MM.1S (cell line): ENCODE measurements around the gene CEMIP2.
"Not testable (repeated sequence)": the region's sequence is repeated elsewhere in the genome, so short reads cannot be mapped to it uniquely, and the experiment has no call there.

Experiments
- DNase-seq: peaks from one replicate; pipeline ENCODE4 v3.0.0-alpha.2; 2015
- H2AFZ ChIP-seq: fragments of 300-600 bp; sonication (generic); 2 replicates; pipeline ENCODE4 v1.6.0; 2016; ENCODE audit warnings: antibody characterized with exemption, low read length
- H3F3A ChIP-seq: fragments of 300-600 bp; sonication (generic); 2 replicates; pipeline ENCODE4 v1.6.1; 2016; ENCODE audit warnings: mild to moderate bottlenecking, antibody characterized with exemption, low read length, moderate library complexity, mixed read lengths; ENCODE audit not compliant: insufficient read depth
- H3K27ac ChIP-seq: fragments of 300-600 bp; sonication (generic); 2 replicates; pipeline ENCODE4 v1.5.1; 2016; ENCODE audit warnings: mild to moderate bottlenecking, low read length
- H3K27me3 ChIP-seq: fragments of 300-600 bp; sonication (generic); replicated peaks from 2 replicates; pipeline ENCODE4 v1.6.0; 2016; ENCODE audit warnings: low read length; ENCODE audit not compliant: insufficient read depth
- H3K36me3 ChIP-seq: fragments of 300-600 bp; sonication (generic); replicated peaks from 2 replicates; pipeline ENCODE4 v1.6.1; 2016; ENCODE audit warnings: mild to moderate bottlenecking, low read length, mixed read lengths; ENCODE audit not compliant: insufficient read depth
- H3K4me1 ChIP-seq: fragments of 300-600 bp; sonication (generic); 2 replicates; pipeline ENCODE4 v1.6.1; 2016; ENCODE audit warnings: low read length, mixed read lengths
- H3K4me2 ChIP-seq: fragments of 300-600 bp; sonication (generic); 2 replicates; pipeline ENCODE4 v1.6.0; 2016; ENCODE audit warnings: low read depth, low read length
- H3K4me3 ChIP-seq: fragments of 300-600 bp; sonication (generic); 2 replicates; pipeline ENCODE4 v1.5.1; 2016; ENCODE audit warnings: low read length, mixed read lengths
- H3K79me2 ChIP-seq: fragments of 300-600 bp; sonication (generic); 2 replicates; pipeline ENCODE4 v1.6.1; 2016; ENCODE audit warnings: mixed run types, low read length, mixed read lengths
- H3K9ac ChIP-seq: fragments of 300-600 bp; sonication (generic); 2 replicates; pipeline ENCODE4 v1.6.1; 2016; ENCODE audit warnings: low read length, mixed read lengths
- H3K9me2 ChIP-seq: fragments of 300-600 bp; sonication (generic); replicated peaks from 2 replicates; pipeline ENCODE4 v1.6.1; 2016; ENCODE audit warnings: mild to moderate bottlenecking, low read length, mixed read lengths; ENCODE audit not compliant: insufficient read depth
- H3K9me3 ChIP-seq: fragments of 300-600 bp; sonication (generic); replicated peaks from 2 replicates; pipeline ENCODE4 v1.6.1; 2016; ENCODE audit warnings: mild to moderate bottlenecking, low read length, mixed read lengths; ENCODE audit not compliant: insufficient read depth
- H4K20me1 ChIP-seq: fragments of 300-600 bp; sonication (generic); 2 replicates; pipeline ENCODE4 v1.6.1; 2016; ENCODE audit warnings: mild to moderate bottlenecking, low read length, moderate library complexity, mixed read lengths; ENCODE audit not compliant: insufficient read depth
- CTCF ChIP-seq: fragments of 300-600 bp; sonication (generic); IDR thresholded peaks from 2 replicates; pipeline ENCODE4 v1.5.1; 2016; ENCODE audit warnings: antibody characterized with exemption, low read length, mixed read lengths
- EZH2 ChIP-seq: fragments of 300-600 bp; sonication (generic); optimal IDR thresholded peaks from 2 replicates; pipeline ENCODE3; 2017; ENCODE audit warnings: low read depth, mild to moderate bottlenecking, antibody characterized with exemption, low read length, mixed read lengths
- EZH2phosphoT487 ChIP-seq: fragments of 300-600 bp; sonication (generic); IDR thresholded peaks from 2 replicates; pipeline ENCODE4 v1.6.1; 2018; ENCODE audit warnings: antibody characterized with exemption, low read length

Gene CEMIP2

GRCh38 chr9:71663931-71664459 lies 104.3 kb downstream of the CEMIP2 start:
- Histone ChIP-seq H3K36me3 (no peaks in the 10 kb centered on the region), H3K9me2 (no peaks in the 10 kb centered on the region), H3K79me2 (no peaks in the 10 kb centered on the region), H3F3A (no peaks in the 10 kb centered on the region), H4K20me1 (no peaks in the 10 kb centered on the region), H2AFZ (no peak overlapping the region), H3K27me3 (no peaks in the 10 kb centered on the region), H3K4me1 (no peaks in the 10 kb centered on the region), H3K4me3 (no peak overlapping the region), H3K4me2 (no peak overlapping the region), H3K9me3 (no peaks in the 10 kb centered on the region), H3K9ac (no peak overlapping the region), H3K27ac (no peak overlapping the region)
- no peak for DNase-seq
- TF ChIP-seq CTCF: no peak
- no peak for TF ChIP-seq EZH2phosphoT487
- no peak for TF ChIP-seq EZH2

- Histone ChIP-seq H3K9me3 (no peaks in the 10 kb centered on the region), H3K27ac (no peak overlapping the region), H3K4me1 (no peaks in the 10 kb centered on the region), H4K20me1 (no peaks in the 10 kb centered on the region), H2AFZ (no peak overlapping the region), H3K4me3 (no peak overlapping the region), H3K9ac (no peak overlapping the region), H3K79me2 (no peaks in the 10 kb centered on the region), H3K4me2 (no peak overlapping the region), H3F3A (no peaks in the 10 kb centered on the region), H3K27me3 (no peaks in the 10 kb centered on the region), H3K36me3 (no peaks in the 10 kb centered on the region), H3K9me2 (no peaks in the 10 kb centered on the region)
- no peak for DNase-seq
- TF ChIP-seq CTCF: no peak
- TF ChIP-seq EZH2phosphoT487: no peak
- TF ChIP-seq EZH2: no peak
Measured at GRCh38 chr9:71663216-71663615, 105.1 kb downstream of the CEMIP2 start.

- DNase-seq: no peak
- TF ChIP-seq CTCF: no peak
- TF ChIP-seq EZH2: no peak
- TF ChIP-seq EZH2phosphoT487: no peak
- no peaks in the 10 kb centered on the region for H3K79me2 ChIP-seq
- no peaks in the 10 kb centered on the region for H3K36me3 ChIP-seq
- H3K4me3 ChIP-seq: no peak overlapping the region
- no peaks in the 10 kb centered on the region for H3K4me1 ChIP-seq
- no peaks in the 10 kb centered on the region for H4K20me1 ChIP-seq
- H3K4me2 ChIP-seq: no peak overlapping the region
- H3F3A ChIP-seq: no peaks in the 10 kb centered on the region
- no peaks in the 10 kb centered on the region for H3K9me2 ChIP-seq
- no peak overlapping the region for H3K9ac ChIP-seq
- no peak overlapping the region for H3K27ac ChIP-seq
- H3K9me3 ChIP-seq: no peaks in the 10 kb centered on the region
- no peaks in the 10 kb centered on the region for H3K27me3 ChIP-seq
- H2AFZ ChIP-seq: no peak overlapping the region
Measured at GRCh38 chr9:71662082-71662481, 106.2 kb downstream of the CEMIP2 start.

GRCh38 chr9:71657276-71657675 lies 111.0 kb downstream of the CEMIP2 start:
- DNase-seq: not testable (repeated sequence)

More at GRCh38 chr9:71657276-71657675, 111.0 kb downstream of the CEMIP2 start:
- not testable (repeated sequence) for H3K9me2 ChIP-seq, H3K27me3 ChIP-seq, H3K36me3 ChIP-seq, H3K9ac ChIP-seq, H3K4me2 ChIP-seq, H2AFZ ChIP-seq, H3K79me2 ChIP-seq, H3K4me1 ChIP-seq, H3K27ac ChIP-seq, H3K4me3 ChIP-seq, H3F3A ChIP-seq, H4K20me1 ChIP-seq, H3K9me3 ChIP-seq
